Hippocampal formation (tissue), 2 donors: Measurements from ENCODE around the gene SLIT2.

Experiments
- DNase-seq, 2 donors: peaks; one replicate each; lab custom pipeline; 2025; lab: John Stamatoyannopoulos, UW

The SLIT2 gene

GRCh38 chr4:20251796-20252655, at the start of gene SLIT2:
TSS of gene SLIT2 (plus strand) at chr4:20251905. CDS start at chr4:20253816, 1,911 bp downstream.
- peak; percentile 22 to 58 for DNase-seq

GRCh38 chr4:20203508-20203907, 48.2 kb upstream of the SLIT2 start:
- DNase-seq, result no peak

GRCh38 chr4:20217521-20217920, 34.2 kb upstream of the SLIT2 start:
- DNase-seq, result no peak

- no peak for DNase-seq
Measured at GRCh38 chr4:20217951-20218350, 33.8 kb upstream of the SLIT2 start.

GRCh38 chr4:20219521-20219920, 32.2 kb upstream of the SLIT2 start:
- DNase-seq, result no peak

- DNase-seq, result no peak
Measured at GRCh38 chr4:20237894-20238537, 13.7 kb upstream of the SLIT2 start.

- peak in 1 of 2 donors; percentile 49 for DNase-seq
Measured at GRCh38 chr4:20248155-20248558, 3.5 kb upstream of the SLIT2 start.

GRCh38 chr4:20249333-20249732, 2.4 kb upstream of the SLIT2 start:
- DNase-seq, result no peak

GRCh38 chr4:20251031-20251795, 492 bp upstream of the SLIT2 start:
- DNase-seq, result no peak

- DNase-seq, result no peak
Measured at GRCh38 chr4:20252656-20253282, 1.1 kb downstream of the SLIT2 start.

GRCh38 chr4:20253283-20253734, 1.6 kb downstream of the SLIT2 start:
- DNase-seq, result no peak

GRCh38 chr4:20253735-20254409, 2.2 kb downstream of the SLIT2 start:
- no peak for DNase-seq

GRCh38 chr4:20254511-20255250, 3.0 kb downstream of the SLIT2 start:
- DNase-seq, result no peak

- no peak for DNase-seq
Measured at GRCh38 chr4:20255251-20255586, 3.5 kb downstream of the SLIT2 start.

GRCh38 chr4:20255823-20256222, 4.1 kb downstream of the SLIT2 start:
- DNase-seq, result no peak

- no peak for DNase-seq
Measured at GRCh38 chr4:20256381-20256881, 4.7 kb downstream of the SLIT2 start.

- DNase-seq, result no peak
Measured at GRCh38 chr4:20259707-20260106, 8.0 kb downstream of the SLIT2 start.

- DNase-seq, result no peak
Measured at GRCh38 chr4:20260821-20261220, 9.1 kb downstream of the SLIT2 start.

GRCh38 chr4:20262221-20262620, 10.5 kb downstream of the SLIT2 start:
- no peak for DNase-seq

- no peak for DNase-seq
Measured at GRCh38 chr4:20264688-20265087, 13.0 kb downstream of the SLIT2 start.

- no peak for DNase-seq
Measured at GRCh38 chr4:20265726-20266125, 14.0 kb downstream of the SLIT2 start.
